GM12878 (cell line): ENCODE data around the gene PSMA8. TPM values are rescaled to one million over a fixed set of nuclear protein-coding genes. Genes with fewer than 3 reads are reported as not detected.

Experiments used
- polyA plus RNA-seq, 11 experiments: library from polyadenylated mRNA; depleted of rRNA in 4 of 11; unstranded in 6 of 11; stranded (reverse) in 5 of 11; fragments of >200 nt; fragmentation: Nextera tagmentation in 4 of 11; fragmentation: Illumina TruSeq in 1 of 11; extraction: Ambion mirVana in 4 of 11; extraction: Trizol in 1 of 11; gene quantifications; 1 replicate in 1 of 11; 2 replicates in 10 of 11; pipeline versions ENCODE4 v1.2.1 to v1.2.3, GENCODE V29; 2011 to 2016; ENCODE audit warnings: inconsistent platforms in 2 of 11, missing spikeins in 2 of 11, low read depth in 1 of 11
- total RNA-seq, 4 experiments: library from RNA; depleted of rRNA in 3 of 4; stranded (reverse); fragments of >200 nt in 3 of 4; fragmentation: Illumina TruSeq in 1 of 4; extraction: Trizol in 1 of 4; gene quantifications; 2 replicates each; pipeline versions ENCODE4 v1.2.1 to v1.2.3, GENCODE V29; 2013 to 2021

PSMA8 gene
- total and polyA plus RNA-seq, 10 of the 15 experiments (the other 5 are each of a cell fraction or from before 2014, with no cell fraction given), result 0.07 to 0.15 (median 0.09) TPM; not detected in 6

Other genes with a start within 250 kb of the PSMA8 start
- gene SS18, start 43.3 kb upstream of the PSMA8 start, total RNA-seq (2014; rRNA removed), result 94.7 and 101 TPM in 2 replicates
- 93.9 and 97.0 TPM in 2 replicates for gene SS18, start 43.3 kb upstream of the PSMA8 start, total RNA-seq (2014; rRNA removed; fragmentation: Illumina TruSeq; extraction: Trizol)
- 56.7 and 58.1 TPM in 2 replicates for gene SS18, start 43.3 kb upstream of the PSMA8 start, total RNA-seq (2021)
- 149 and 153 TPM in 2 replicates for gene SS18, start 43.3 kb upstream of the PSMA8 start, polyA plus RNA-seq (2011; rRNA removed)
- 93.1 and 105 TPM in 2 replicates for gene SS18, start 43.3 kb upstream of the PSMA8 start, polyA plus RNA-seq (2014; fragmentation: Illumina TruSeq; extraction: Trizol)
- gene SS18, start 43.3 kb upstream of the PSMA8 start, polyA plus RNA-seq (2014; fragmentation: Nextera tagmentation; extraction: Ambion mirVana), result 10 to 100 TPM; 16.6 to 34.4 TPM
- gene SS18, start 43.3 kb upstream of the PSMA8 start, polyA plus RNA-seq (2014; rRNA removed), result 89.1 and 100.0 TPM in 2 replicates
- gene SS18, start 43.3 kb upstream of the PSMA8 start, polyA plus RNA-seq (2016; fragmentation: Nextera tagmentation; extraction: Ambion mirVana), result 10 to 100 TPM; 67.1 to 70.4 TPM
- gene TAF4B, start 92.6 kb downstream of the PSMA8 start, total RNA-seq (2014; rRNA removed), result 13.8 and 15.2 TPM in 2 replicates
- gene TAF4B, start 92.6 kb downstream of the PSMA8 start, total RNA-seq (2014; rRNA removed; fragmentation: Illumina TruSeq; extraction: Trizol), result 15.0 and 15.7 TPM in 2 replicates
- 11.4 and 12.3 TPM in 2 replicates for gene TAF4B, start 92.6 kb downstream of the PSMA8 start, total RNA-seq (2021)
- 14.3 and 18.5 TPM in 2 replicates for gene TAF4B, start 92.6 kb downstream of the PSMA8 start, polyA plus RNA-seq (2011; rRNA removed)
- gene TAF4B, start 92.6 kb downstream of the PSMA8 start, polyA plus RNA-seq (2014; fragmentation: Illumina TruSeq; extraction: Trizol), result 12.8 and 16.6 TPM in 2 replicates
- 1 to 10 TPM; 2.3 to 4.4 TPM for gene TAF4B, start 92.6 kb downstream of the PSMA8 start, polyA plus RNA-seq (2014; fragmentation: Nextera tagmentation; extraction: Ambion mirVana)
- gene TAF4B, start 92.6 kb downstream of the PSMA8 start, polyA plus RNA-seq (2014; rRNA removed), result 7.7 and 8.4 TPM in 2 replicates
- 10 to 100 TPM; 12.0 TPM for gene TAF4B, start 92.6 kb downstream of the PSMA8 start, polyA plus RNA-seq (2016; fragmentation: Nextera tagmentation; extraction: Ambion mirVana)